GM23248 (cell line): ENCODE measurements around the gene WNT5B. TPM values are rescaled to one million over a fixed set of nuclear protein-coding genes. Genes with fewer than 3 reads are reported as not detected.

ENCODE experiments used
- DNase-seq: peaks from one replicate; pipeline ENCODE4 v3.0.0-alpha.2; 2015
- H2AFZ ChIP-seq: fragments of 200-600 bp; sonication (generic); 2 replicates; pipeline ENCODE4 v1.6.1; 2016; ENCODE audit warnings: antibody characterized with exemption
- H3F3A ChIP-seq: fragments of 200-600 bp; sonication (generic); 2 replicates; pipeline ENCODE4 v1.6.1; 2016; ENCODE audit warnings: mild to moderate bottlenecking, antibody characterized with exemption, mixed run types; ENCODE audit not compliant: insufficient read depth
- H3K27ac ChIP-seq: fragments of 200-600 bp; sonication (generic); 2 replicates; pipeline ENCODE4 v1.5.1; 2016; ENCODE audit warnings: mild to moderate bottlenecking
- H3K27me3 ChIP-seq: fragments of 200-600 bp; sonication (generic); replicated peaks from 2 replicates; pipeline ENCODE4 v1.6.1; 2016; ENCODE audit warnings: mild to moderate bottlenecking; ENCODE audit not compliant: insufficient read depth
- H3K36me3 ChIP-seq: fragments of 200-600 bp; sonication (generic); 2 replicates; pipeline ENCODE4 v1.6.1; 2016; ENCODE audit warnings: low read depth, mild to moderate bottlenecking
- H3K4me1 ChIP-seq: fragments of 200-600 bp; sonication (generic); 2 replicates; pipeline ENCODE4 v1.6.1; 2016; ENCODE audit warnings: mild to moderate bottlenecking; ENCODE audit not compliant: insufficient read depth
- H3K4me2 ChIP-seq: fragments of 200-600 bp; sonication (generic); one replicate; pipeline ENCODE4 v1.6.1; 2016; ENCODE audit warnings: mild to moderate bottlenecking; ENCODE audit not compliant: unreplicated experiment
- H3K4me3 ChIP-seq: fragments of 200-600 bp; sonication (generic); 2 replicates; pipeline ENCODE4 v1.5.1; 2016; ENCODE audit warnings: mild to moderate bottlenecking
- H3K79me2 ChIP-seq: fragments of 200-600 bp; sonication (generic); 2 replicates; pipeline ENCODE4 v1.6.1; 2016; ENCODE audit warnings: mild to moderate bottlenecking; ENCODE audit not compliant: insufficient read depth
- H3K9ac ChIP-seq: fragments of 200-600 bp; sonication (generic); 2 replicates; pipeline ENCODE4 v1.6.1; 2016; ENCODE audit warnings: mild to moderate bottlenecking
- H3K9me2 ChIP-seq: fragments of 200-600 bp; sonication (generic); 2 replicates; pipeline ENCODE4 v1.6.1; 2016; ENCODE audit warnings: mixed run types, mild to moderate bottlenecking, moderate library complexity; ENCODE audit not compliant: insufficient read depth
- H3K9me3 ChIP-seq: fragments of 200-600 bp; sonication (generic); one replicate; pipeline ENCODE4 v1.6.1; 2017; ENCODE audit warnings: low read depth
- H4K20me1 ChIP-seq: fragments of 200-600 bp; sonication (generic); 2 replicates; pipeline ENCODE4 v1.6.0; 2016; ENCODE audit not compliant: insufficient read depth
- EZH2 ChIP-seq: fragments of 200-600 bp; sonication (generic); IDR thresholded peaks from 2 replicates; pipeline ENCODE4 v1.6.1; 2018; ENCODE audit warnings: antibody characterized with exemption, mild to moderate bottlenecking; ENCODE audit not compliant: insufficient read depth, poor library complexity, severe bottlenecking
- EZH2phosphoT487 ChIP-seq: fragments of 200-600 bp; sonication (generic); IDR thresholded peaks from 2 replicates; pipeline ENCODE4 v1.6.1; 2018; ENCODE audit warnings: antibody characterized with exemption, moderate library complexity, mild to moderate bottlenecking, low read depth; ENCODE audit not compliant: insufficient read depth
- WGBS, 2 experiments: methylation state at CpG; one replicate each; pipeline ENCODE4 v1.1.6; 2015 to 2017; ENCODE audit warnings: low lambda C conversion rate in 2 of 2, low coverage in 1 of 2; ENCODE audit errors: missing lambda C conversion rate in 2 of 2; 5-methylcytosine and 5-hydroxymethylcytosine counted together
- in situ Hi-C: fragments of 300-500 bp; cut with MboI; formaldehyde crosslinking; loops from 2 replicates; pipeline ENCODE4 v1.15.0; 2020
- polyA plus RNA-seq: library from polyadenylated mRNA; unstranded; fragments of >200 nt; fragmentation: Nextera tagmentation; extraction: Ambion mirVana; gene quantifications from 2 replicates; pipeline ENCODE4 v1.2.1, GENCODE V29; 2016
- total RNA-seq: library from RNA; depleted of rRNA; stranded (reverse); fragments of >200 nt; shearing (Covaris generic); gene quantifications from 2 replicates; pipeline ENCODE4 v1.2.3, GENCODE V29; 2014

WNT5B gene
- total and polyA plus RNA-seq, 2 experiments from 2014 or later: 50.1 to 505 TPM

DNA sequence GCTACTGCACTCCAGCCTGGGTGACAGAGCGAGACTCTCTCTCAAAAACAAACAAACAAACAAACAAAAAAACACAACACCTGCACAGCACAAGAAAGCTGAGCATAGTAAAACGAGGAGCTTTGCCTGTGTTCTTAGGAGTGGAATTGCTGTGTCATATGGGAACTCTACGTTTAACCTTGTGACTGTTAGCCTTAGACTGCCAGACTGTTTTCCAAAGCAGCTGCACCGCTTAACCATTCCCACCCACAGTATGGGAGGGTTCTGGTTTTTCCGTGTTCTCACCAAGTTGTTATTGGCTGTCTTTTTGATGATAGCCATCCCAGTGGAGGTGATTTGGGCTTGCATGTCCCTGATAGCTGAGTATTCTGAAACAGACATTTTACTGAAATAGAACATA is 9.2 kb downstream of the WNT5B start:
- no peaks in the 10 kb centered on the region for H3K9me2 ChIP-seq
- no peak overlapping the region for H3K4me2 ChIP-seq
- no peak overlapping the region for H3K4me3 ChIP-seq
- no peaks in the 10 kb centered on the region; the same call in 1 of the 2 replicates for H4K20me1 ChIP-seq
- WGBS, 2 experiments: 93 to 96% methylated on average over 5 of the region's 5 CpGs
- H3K36me3 ChIP-seq: peaks cover 59% of the 10 kb centered on the region; the same call in 1 of the 2 replicates
- TF ChIP-seq EZH2 (no peak), EZH2phosphoT487 (no peak)
- H3K9me3 ChIP-seq: no peaks in the 10 kb centered on the region
- H3K9ac ChIP-seq: no peak overlapping the region
- no peak overlapping the region for H3K27ac ChIP-seq
- peaks cover 87% of the 10 kb centered on the region for H3K79me2 ChIP-seq
- H2AFZ ChIP-seq: no peak overlapping the region
- in situ Hi-C loops: no loop called here
- peaks cover 48% of the 10 kb centered on the region for H3F3A ChIP-seq
- peaks cover 8% of the 10 kb centered on the region; the same call in 1 of the 2 replicates for H3K4me1 ChIP-seq
- H3K27me3 ChIP-seq: no peaks in the 10 kb centered on the region
- DNase-seq: no peak

DNA sequence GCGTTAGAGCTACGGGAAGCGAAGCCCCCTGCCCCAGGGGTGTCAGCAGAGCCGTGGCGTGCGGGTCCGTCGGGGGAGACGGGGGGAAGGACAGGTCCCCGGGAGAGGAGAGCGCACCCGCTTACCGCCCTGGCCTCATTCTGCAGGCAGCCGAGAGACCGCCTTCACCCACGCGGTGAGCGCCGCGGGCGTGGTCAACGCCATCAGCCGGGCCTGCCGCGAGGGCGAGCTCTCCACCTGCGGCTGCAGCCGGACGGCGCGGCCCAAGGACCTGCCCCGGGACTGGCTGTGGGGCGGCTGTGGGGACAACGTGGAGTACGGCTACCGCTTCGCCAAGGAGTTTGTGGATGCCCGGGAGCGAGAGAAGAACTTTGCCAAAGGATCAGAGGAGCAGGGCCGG is 10.5 kb downstream of the WNT5B start:
- Histone ChIP-seq H3F3A (peaks cover 45% of the 10 kb centered on the region), H3K36me3 (peaks cover 63% of the 10 kb centered on the region; the same call in 1 of the 2 replicates)

DNA sequence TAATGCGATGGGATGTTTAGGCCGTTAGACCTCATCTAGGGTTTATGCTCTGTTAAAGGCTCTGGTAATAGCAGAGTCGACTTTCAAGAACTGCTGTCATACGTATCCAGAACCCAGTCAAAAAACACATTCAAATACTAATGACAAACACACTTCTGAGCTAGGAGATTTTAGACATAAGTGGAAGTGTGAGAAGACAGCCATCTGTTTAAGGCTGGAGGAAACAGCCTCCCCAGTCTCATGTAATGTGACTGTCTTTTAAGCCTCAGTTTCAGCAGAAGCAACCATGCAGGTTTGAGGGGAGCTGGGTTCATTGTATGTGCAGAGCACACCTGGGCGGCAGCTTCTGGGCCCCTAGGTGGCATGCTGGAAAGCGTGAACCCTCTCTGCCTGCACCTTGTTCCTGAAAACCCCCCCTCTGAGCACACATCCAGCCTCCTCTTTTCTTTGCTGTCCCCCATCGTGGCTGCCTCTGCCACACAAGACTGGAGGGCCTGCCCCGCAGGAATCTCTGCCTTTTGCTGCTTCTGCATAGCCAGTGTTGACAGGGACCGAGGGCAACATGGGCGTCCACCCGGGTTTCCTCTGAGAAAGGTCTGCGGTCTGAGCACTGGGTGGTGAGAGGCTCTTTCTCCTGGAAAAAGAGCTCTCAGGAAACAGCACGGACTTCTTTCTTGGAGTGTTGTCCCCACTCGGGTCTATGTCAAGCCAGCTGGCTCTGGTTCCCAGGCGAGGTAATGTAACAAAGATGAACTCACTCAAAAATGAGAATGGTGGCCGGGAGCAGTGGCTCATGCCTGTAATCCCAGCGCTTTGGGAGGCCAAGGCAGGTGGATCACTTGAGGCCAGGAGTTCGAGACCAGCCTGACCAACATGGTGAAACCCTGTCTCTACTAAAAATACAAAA is 11.6 kb downstream of the WNT5B start:
- Histone ChIP-seq H3K27ac (0 out of 2 replicates have a peak overlapping the region, but pooled peaks have one; percentile 28), H3K79me2 (peaks cover 93% of the 10 kb centered on the region), H3K9me2 (no peaks in the 10 kb centered on the region), H3K36me3 (peaks cover 64% of the 10 kb centered on the region; the same call in 1 of the 2 replicates), H3K4me1 (peaks cover 20% of the 10 kb centered on the region), H3K9ac (no peak overlapping the region), H4K20me1 (peaks cover 14% of the 10 kb centered on the region), H3K27me3 (no peaks in the 10 kb centered on the region), H3F3A (peaks cover 45% of the 10 kb centered on the region), H3K4me2 (no peak overlapping the region), H2AFZ (no peak overlapping the region), H3K4me3 (no peak overlapping the region), H3K9me3 (no peaks in the 10 kb centered on the region)
- in situ Hi-C loops: no loop called here
- no peak for TF ChIP-seq EZH2
- no peak for TF ChIP-seq EZH2phosphoT487
- DNase-seq: no peak
- WGBS, 2 experiments: 72 to 74% methylated on average over 18 of the region's 18 CpGs

More for the DNA sequence above, 10.5 kb downstream of the WNT5B start:
- no peaks in the 10 kb centered on the region for H3K9me3 ChIP-seq
- H3K27me3 ChIP-seq: no peaks in the 10 kb centered on the region
- H3K9me2 ChIP-seq: no peaks in the 10 kb centered on the region
- no peak overlapping the region for H2AFZ ChIP-seq
- no peak overlapping the region for H3K4me2 ChIP-seq
- no peak for TF ChIP-seq EZH2phosphoT487
- TF ChIP-seq EZH2: no peak
- in situ Hi-C loops: no loop called here
- WGBS, 2 experiments: 93 to 94% methylated on average over 37 to 40 of the region's 40 CpGs
- peaks cover 7% of the 10 kb centered on the region for H4K20me1 ChIP-seq
- H3K79me2 ChIP-seq: peaks cover 91% of the 10 kb centered on the region
- no peak overlapping the region for H3K9ac ChIP-seq
- H3K27ac ChIP-seq: no peak overlapping the region
- peaks cover 15% of the 10 kb centered on the region for H3K4me1 ChIP-seq
- no peak for DNase-seq
- H3K4me3 ChIP-seq: no peak overlapping the region

- WGBS, 2 experiments: 94 to 95% methylated on average over 7 of the region's 7 CpGs
- Histone ChIP-seq H3K36me3 (peaks cover 69% of the 10 kb centered on the region), H3K9ac (no peak overlapping the region), H4K20me1 (peaks cover 14% of the 10 kb centered on the region), H2AFZ (no peak overlapping the region), H3K27ac (no peak overlapping the region), H3K79me2 (peaks cover 96% of the 10 kb centered on the region), H3K9me3 (no peaks in the 10 kb centered on the region), H3K4me3 (no peak overlapping the region), H3F3A (peaks cover 46% of the 10 kb centered on the region), H3K4me2 (no peak overlapping the region), H3K27me3 (no peaks in the 10 kb centered on the region), H3K4me1 (peaks cover 20% of the 10 kb centered on the region), H3K9me2 (no peaks in the 10 kb centered on the region)
- no peak for TF ChIP-seq EZH2phosphoT487
- no peak for TF ChIP-seq EZH2
- DNase-seq: no peak
- in situ Hi-C loops: no loop called here
Observed at GRCh38 chr12:1642513-1642912, 13.5 kb downstream of the WNT5B start.
